GM19324 (cell line): Measurements from ENCODE around the gene B3GLCT.

ENCODE experiments used
- ATAC-seq: cut with Tn5 transposase; IDR thresholded peaks from one replicate; pipeline ENCODE4 v1.9.1; 2021; ENCODE audit warnings: mild to moderate bottlenecking, moderate library complexity; ENCODE audit not compliant: unreplicated experiment, low FRiP score

The B3GLCT gene

DNA sequence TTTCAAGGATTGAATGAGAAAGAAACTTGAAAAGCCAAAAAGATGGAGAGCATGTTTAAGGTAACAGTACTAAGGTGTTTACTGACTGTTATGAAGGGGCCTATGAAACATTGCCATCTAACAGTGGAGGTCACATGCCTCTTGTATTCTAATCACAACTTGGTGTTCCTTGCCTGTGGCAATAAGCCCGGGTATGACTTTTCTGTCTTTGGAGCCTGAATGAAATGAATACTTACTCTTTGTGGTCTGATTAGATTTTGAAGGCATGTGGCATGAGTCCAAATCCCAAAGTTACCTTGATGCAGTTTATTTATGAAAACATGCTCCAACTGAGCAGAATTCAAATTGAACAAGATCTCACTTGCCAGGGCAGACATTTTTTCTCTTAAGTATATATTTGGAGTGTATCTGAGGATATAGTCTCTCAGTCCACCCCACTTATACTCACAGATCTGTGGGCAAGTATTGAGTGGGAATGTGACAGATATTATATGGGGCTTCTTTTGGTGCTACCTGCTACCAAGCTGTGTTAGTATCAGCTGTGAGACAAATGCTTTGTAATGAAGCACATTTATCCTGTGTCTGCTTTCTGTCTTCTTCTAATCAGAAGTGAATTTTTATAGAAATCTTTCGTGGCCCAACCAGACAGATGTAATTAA, 67.5 kb downstream of the B3GLCT start:
- ATAC-seq = no peak

DNA sequence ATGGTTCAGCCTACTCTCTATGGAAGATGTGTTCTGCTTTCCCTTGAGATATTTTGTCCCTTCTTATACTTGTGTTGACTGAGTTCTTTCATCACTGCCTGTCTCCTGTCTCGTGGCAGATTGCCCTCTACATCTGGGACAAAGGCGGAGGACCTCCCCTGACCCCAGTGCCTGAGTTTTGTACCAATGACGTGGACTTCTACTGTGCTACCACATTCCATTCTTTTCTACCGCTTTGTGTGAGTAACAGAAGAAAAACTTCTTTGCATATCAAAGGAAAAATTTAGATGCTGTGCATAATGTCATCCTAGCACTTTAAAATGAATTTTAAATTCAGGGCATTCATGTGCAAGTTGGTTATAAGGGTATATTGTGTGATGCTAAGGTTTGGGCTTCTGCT, 74.6 kb downstream of the B3GLCT start:
- ATAC-seq = no peak

DNA sequence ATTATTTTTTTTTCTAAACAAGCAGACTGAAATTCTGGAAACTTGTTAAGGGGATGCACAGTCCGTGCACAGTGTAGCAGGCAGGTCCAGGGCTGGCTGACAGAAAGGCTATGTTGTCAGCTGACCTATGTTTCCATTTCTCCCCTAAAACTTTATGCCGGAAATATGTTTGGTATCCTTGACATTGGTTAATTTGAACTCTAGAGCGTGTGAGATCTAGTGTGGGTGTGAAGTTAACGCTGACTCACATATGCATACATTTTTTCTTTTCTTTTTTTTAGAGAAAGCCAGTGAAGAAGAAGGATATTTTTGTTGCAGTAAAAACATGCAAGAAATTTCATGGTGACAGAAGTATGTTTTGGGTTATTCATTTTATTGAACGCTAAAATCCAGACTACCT, 76.6 kb downstream of the B3GLCT start:
- no peak for ATAC-seq

GRCh38 chr13:31278869-31279268, 79.1 kb downstream of the B3GLCT start:
- no peak for ATAC-seq

DNA sequence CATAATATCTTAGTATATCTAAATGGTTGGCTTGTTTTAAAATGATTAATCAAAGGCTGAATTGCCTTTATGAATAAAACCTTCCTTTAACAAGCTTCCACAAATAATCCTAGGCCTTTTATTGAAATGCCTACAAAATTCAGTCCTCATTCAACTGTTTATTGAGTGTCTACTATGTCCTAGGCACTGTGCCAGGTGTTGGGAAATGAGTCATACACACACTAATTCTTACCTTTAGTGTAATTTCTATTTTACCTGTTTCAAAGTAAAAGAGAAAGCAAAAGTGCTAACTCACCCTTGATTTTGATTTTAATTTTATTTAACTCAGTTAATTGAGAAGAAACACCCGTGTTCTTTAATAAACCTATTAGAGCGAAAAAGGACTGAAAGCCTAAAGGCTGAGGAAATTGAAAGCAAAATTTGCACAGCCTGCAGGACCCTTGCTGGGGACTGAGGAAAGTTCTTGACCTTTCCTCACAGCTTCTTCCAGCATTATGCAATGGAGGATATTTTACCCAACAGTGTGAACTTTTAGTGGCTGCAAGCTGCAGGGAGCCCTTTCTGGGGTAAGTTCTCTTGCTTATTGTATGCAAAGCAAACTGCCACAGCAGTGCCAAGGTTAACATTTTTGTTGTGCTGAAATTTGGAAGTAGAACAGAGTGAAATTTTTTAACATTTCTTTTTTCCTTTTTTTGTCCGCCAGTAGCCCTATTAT, 83.1 kb downstream of the B3GLCT start:
- ATAC-seq = no peak

DNA sequence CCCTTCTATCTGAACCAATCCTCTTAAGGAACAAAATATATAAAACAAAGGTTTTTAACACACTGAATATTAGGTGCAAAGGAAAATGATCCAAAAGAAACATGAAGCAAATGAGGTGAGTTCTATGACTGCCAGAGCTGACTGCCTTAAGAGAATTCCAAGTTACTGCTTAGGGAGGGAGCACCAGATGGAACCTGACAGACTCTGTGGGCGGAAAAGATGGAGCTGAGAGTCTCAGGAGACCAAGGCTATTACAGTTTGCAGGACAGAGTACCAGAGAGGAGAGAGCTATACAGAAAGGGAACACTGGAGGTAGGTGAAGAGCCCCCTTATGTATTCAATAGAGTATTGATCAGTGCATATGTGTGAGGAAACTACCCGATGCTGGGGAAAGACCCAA, 87.2 kb downstream of the B3GLCT start:
- ATAC-seq = no peak

DNA sequence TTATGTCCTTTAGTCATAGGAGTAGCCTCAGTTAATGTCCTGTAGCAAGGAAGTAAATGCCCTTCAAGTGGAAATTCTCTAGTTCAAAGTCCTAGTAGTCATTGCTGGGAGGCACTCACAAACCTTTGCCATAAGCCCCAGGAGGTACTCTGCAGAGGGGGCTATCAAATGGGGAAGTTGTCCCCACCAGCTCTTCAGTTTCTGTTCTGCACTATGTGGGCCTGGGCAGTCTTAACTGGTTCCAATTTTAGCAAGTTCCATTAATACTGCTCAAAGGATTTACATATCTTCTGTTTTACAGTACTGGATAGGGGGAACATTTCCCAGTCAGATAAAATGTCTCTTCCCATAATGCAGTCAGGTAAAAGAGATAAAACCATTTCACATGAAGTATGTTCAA, 101.3 kb downstream of the B3GLCT start:
- no peak for ATAC-seq

- no peak for ATAC-seq
These were observed 110.6 kb downstream of the B3GLCT start for GRCh38 chr13:31310356-31310755.

DNA sequence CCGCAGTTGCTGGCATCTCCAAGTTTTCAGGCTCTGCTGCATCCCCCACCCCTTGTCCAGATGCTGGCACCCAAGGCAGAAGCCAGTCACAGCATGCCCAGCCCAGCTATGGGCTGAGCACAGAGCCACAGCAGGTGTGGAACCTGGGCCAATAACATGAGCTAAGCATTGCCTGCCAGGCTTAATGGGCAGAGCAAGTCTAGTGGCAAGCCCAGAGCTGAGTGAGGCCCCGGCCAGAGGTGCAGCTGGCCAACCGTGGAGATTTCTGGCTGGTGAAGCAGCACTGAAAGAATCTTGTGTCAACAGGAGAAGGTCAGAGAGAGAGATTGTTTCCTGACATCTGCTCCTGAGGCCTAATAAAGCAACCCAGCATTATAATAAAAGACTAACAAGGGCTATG, 111.0 kb downstream of the B3GLCT start:
- ATAC-seq = no peak

- no peak for ATAC-seq
These were observed 112.1 kb downstream of the B3GLCT start for GRCh38 chr13:31311921-31312320.

- no peak for ATAC-seq
These were observed 115.2 kb downstream of the B3GLCT start for GRCh38 chr13:31314961-31315360.

GRCh38 chr13:31320946-31321345, 121.2 kb downstream of the B3GLCT start:
- ATAC-seq = no peak

GRCh38 chr13:31321457-31321856, 121.7 kb downstream of the B3GLCT start:
- no peak for ATAC-seq

DNA sequence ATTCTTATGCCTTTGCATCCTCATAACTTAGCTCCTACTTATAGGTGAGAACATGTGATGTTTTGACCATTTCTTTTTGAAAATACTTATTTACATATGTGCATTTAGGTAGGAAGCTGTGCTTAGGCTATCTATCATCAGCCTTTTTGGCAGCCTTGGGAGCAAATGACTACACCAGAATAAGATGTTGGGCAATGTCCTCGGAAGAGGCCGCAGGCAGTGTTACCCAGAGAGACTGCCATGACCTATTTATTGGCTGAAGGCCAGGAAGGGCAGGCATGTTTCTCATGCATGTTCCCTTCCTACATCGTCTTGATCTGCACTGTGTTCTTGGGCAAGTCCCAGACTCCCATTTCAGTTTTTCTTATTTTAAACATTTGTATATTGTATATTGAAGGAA, 122.3 kb downstream of the B3GLCT start:
- ATAC-seq = no peak

DNA sequence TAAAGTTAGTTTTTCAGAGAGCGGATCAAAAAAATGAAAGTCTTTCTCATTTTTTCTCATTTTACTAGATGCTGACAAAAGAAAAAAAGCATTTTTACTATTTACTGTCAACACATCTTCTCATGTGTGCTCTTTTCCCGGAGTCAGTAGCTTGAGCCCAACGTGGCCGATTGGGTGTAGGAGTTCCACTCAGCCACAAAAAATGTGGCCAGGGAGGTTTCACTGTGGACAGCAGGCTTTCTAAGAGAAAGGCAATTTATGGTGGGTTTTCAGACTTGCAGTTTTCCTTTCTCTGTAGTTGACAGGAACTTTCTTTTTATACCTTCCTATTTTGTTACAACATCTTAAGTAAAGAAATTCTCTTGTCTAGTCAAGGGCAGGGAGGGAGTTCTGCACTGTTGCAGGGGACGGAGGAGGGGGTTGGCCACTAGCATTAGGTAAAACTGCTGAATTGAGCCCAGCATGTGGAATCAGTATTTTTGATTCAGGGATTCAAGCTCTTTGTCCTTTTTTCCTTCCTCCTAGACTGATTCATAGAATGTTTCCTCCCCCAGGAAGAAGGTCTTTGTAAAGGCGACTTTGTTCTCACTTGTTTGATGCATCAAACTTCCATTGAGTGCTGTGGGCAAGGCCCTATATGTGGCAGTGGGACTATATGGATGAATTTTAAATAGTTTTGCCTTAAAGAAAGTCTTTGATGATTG, 123.1 kb downstream of the B3GLCT start:
- no peak for ATAC-seq

DNA sequence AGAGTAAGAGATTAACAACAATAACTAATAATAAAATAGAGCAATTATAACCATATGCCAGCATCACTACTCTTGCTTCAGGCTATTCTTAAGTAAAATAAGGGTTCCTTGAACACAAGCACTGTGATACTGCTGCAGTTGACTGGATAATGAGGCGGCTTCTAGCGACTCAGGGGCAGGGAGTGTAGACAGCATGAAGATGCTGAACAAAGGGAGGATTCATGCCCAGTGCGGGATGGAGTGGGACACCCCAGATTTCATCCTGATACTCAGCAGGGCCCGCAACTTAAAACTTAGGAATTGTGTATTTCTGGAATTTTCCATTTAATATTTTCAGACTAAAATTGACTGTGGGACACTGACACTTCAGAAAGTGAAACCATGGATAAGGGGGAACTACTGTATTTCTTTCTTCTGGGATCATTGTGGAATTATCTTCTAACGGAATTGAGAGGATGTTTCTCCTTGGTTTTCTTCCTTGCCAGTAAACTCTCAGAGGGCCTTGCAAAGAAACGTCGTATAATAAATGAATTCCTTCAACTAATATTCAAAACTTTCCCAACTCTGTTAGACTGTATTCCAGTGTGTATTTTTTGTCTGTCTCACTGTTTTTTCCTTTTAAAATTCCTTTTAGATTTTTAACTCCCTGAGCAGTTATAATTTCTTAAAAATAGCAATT, 127.5 kb downstream of the B3GLCT start:
- no peak for ATAC-seq

- no peak for ATAC-seq
These were observed 128.9 kb downstream of the B3GLCT start for GRCh38 chr13:31328549-31329235.

- ATAC-seq = no peak
These were observed 130.5 kb downstream of the B3GLCT start for GRCh38 chr13:31330236-31330635.

DNA sequence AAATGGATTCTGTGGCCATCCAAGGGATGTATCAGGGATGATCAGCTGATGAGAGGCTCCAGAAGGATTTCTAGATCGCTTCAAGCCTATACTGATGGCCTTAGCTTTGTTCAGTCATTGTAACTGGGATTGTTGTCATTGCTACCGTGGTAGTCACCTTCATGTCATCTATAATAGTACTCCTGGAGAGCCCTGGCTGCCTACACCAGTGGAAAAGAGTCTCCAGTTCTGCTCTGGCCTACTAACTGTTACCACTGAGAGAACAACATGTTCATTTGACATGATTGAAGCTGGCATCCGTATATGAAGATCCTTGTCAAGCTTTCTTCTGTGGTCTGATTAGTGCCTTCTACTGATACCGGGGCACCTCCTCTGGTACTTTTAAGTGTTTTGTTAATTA, 131.3 kb downstream of the B3GLCT start:
- no peak for ATAC-seq

DNA sequence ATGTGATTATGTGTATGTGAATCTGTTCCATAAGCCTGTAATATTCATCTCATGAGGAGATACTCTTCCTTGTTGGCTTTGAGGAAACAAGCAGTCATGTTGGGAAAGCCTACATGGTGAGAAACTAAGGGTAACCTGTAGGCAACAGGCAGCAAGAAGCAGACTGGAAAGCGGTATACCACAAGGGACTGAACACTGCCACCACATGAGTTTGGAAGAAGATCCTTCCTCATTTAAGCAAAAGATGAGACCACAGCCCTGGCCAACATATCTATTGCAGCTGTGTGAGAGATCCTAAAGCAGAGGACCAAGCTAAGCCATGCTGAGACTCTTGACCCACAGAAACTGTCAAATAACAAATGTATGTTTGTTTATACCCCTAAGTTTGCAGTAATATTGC, 134.8 kb downstream of the B3GLCT start:
- no peak for ATAC-seq
